HAP-1 (cell line): ENCODE data around the gene DIDO1.

Experiments
- DNase-seq, 2 experiments: peaks; one replicate each; pipeline ENCODE4 v3.0.0-alpha.2; 2016 to 2020; ENCODE audit warnings: low spot score in 2 of 2
- H3K27me3 ChIP-seq: fragments of 250-450 bp; sonication (Bioruptor Pico); 2 replicates; pipeline ENCODE4 v1.5.1; 2020; ENCODE audit warnings: low read depth, mild to moderate bottlenecking, moderate library complexity
- H3K36me3 ChIP-seq: fragments of 250-450 bp; sonication (Bioruptor Pico); replicated peaks from 2 replicates; pipeline ENCODE4 v1.5.1; 2020; ENCODE audit warnings: mild to moderate bottlenecking
- H3K4me1 ChIP-seq: fragments of 250-450 bp; sonication (Bioruptor Pico); 2 replicates; pipeline ENCODE4 v1.5.1; 2020; ENCODE audit warnings: mild to moderate bottlenecking
- H3K4me3 ChIP-seq: fragments of 250-450 bp; sonication (Bioruptor Pico); 2 replicates; pipeline ENCODE4 v1.5.1; 2020; ENCODE audit warnings: mild to moderate bottlenecking, moderate library complexity
- H3K9me3 ChIP-seq: fragments of 250-450 bp; sonication (Bioruptor Pico); 2 replicates; pipeline ENCODE4 v1.5.1; 2020; ENCODE audit warnings: mild to moderate bottlenecking, moderate library complexity
- in situ Hi-C: fragments of 300-500 bp; cut with MboI; formaldehyde crosslinking; loops from 3 replicates; pipeline ENCODE4 v1.14.3; 2020; ENCODE audit warnings: low sequenced_read_pairs, inconsistent platforms, mixed read lengths

Gene DIDO1

DNA sequence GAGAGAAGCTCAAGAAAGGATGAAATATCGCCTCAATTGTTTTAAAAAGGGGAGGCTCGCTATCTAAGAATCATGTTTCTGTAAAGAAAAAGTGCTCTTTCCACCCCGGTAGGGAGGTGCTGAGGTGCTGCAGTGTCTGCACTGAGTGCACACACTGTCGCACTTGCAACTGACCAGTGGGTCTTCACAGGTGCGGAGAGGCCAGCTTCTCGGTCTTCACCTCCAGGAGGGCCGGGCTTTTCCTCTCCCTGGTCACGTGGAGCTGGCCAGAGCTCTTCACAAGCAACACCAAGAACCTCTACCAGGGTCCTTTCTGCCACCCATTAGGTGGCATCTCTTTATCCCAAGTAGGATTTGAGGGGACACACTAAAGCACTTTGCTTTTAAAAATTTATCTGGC is 36.9 kb downstream of the DIDO1 start:
- H3K36me3 ChIP-seq: peaks cover 74% of the 10 kb centered on the region
- H3K9me3 ChIP-seq: no peaks in the 10 kb centered on the region
- H3K4me3 ChIP-seq: no peak overlapping the region
- in situ Hi-C loops: no loop called here
- H3K4me1 ChIP-seq: no peaks in the 10 kb centered on the region
- DNase-seq: no peak
- H3K27me3 ChIP-seq: no peaks in the 10 kb centered on the region

- no peak overlapping the region for H3K4me3 ChIP-seq
- H3K36me3 ChIP-seq: peaks cover 69% of the 10 kb centered on the region
- no peaks in the 10 kb centered on the region for H3K9me3 ChIP-seq
- DNase-seq: no peak
- no peaks in the 10 kb centered on the region for H3K27me3 ChIP-seq
- no peaks in the 10 kb centered on the region for H3K4me1 ChIP-seq
- in situ Hi-C loops: no loop called here
These were observed 37.4 kb downstream of the DIDO1 start for GRCh38 chr20:62888910-62889309.

DNA sequence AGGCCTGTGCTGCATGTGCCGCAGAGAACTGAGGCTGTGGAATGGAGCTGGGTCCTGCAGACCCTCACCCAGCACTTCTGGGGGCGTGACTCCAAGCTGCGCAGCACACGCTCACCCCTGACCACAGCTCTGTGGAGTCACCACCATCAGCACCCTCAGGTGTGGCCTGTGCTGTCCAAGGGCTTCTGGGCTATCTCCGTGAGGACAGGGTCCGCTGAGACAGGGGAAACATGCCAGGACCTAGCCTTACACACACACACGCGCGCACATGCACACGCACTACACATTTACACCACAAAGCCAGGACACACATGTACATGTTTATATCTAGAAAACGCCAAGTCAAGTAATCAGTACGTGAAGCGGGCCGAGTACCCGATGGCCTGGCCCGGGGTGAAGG is 37.9 kb downstream of the DIDO1 start:
- Histone ChIP-seq H3K4me1 (no peaks in the 10 kb centered on the region), H3K9me3 (no peaks in the 10 kb centered on the region), H3K4me3 (no peak overlapping the region), H3K27me3 (no peaks in the 10 kb centered on the region), H3K36me3 (peaks cover 64% of the 10 kb centered on the region)
- in situ Hi-C loops: no loop called here
- no peak for DNase-seq

DNA sequence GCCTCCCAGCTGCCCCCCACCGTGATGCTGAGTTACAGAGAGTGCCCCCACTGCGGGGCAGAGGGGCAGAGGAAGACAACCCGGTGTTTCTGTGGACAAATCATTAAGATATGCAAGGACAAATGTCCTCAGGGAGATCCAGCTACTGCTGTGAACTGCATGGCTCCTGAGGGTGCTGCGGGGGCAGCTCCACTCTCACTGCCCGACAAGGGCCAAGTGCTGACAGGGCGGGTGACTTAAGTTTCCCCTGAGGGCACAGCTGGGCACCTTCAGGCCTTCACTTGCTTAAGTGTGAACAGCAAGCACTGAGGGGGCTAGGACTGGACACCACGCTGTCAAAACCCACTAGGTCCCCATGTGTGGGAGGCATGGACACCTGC is 38.5 kb downstream of the DIDO1 start:
- in situ Hi-C loops: no loop called here
- Histone ChIP-seq H3K4me3 (no peak overlapping the region), H3K4me1 (no peaks in the 10 kb centered on the region), H3K27me3 (no peaks in the 10 kb centered on the region), H3K9me3 (no peaks in the 10 kb centered on the region), H3K36me3 (peaks cover 60% of the 10 kb centered on the region)
- DNase-seq: no peak

DNA sequence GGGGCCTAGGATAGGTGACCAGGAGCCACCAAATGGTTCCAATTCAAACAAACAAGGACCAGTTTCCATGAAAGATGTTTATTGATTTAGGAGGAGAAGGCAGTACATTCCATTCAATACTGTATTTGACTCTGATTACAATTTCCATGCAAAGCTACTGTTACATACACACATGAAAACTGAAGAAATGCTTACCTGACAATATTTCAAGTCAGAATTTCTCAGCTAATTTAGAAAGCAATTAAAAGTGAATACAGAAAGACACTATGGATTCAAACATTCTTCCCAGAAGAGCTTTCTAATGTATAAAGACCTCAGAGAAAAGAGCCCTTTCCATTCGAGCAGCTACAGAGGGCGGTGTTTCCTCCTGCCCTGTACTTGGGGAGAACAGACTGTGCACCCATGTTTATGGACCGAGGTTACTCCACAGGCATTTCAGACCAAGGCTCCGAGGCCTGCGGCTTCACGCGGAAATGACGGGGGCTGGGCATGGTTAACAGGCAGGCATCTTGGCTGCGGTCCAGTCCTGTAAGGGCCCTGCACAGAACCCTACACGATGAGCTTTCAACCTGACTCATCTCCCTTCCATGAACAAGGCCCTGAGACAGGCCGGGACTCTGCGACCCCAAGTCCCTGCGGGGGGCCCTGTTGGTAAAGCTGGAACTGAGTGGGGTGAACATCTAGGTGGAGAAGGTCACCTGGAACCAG is 39.0 kb downstream of the DIDO1 start:
- H3K9me3 ChIP-seq: no peaks in the 10 kb centered on the region
- DNase-seq: no peak
- no peaks in the 10 kb centered on the region for H3K27me3 ChIP-seq
- no peak overlapping the region for H3K4me3 ChIP-seq
- H3K36me3 ChIP-seq: peaks cover 55% of the 10 kb centered on the region
- no peaks in the 10 kb centered on the region for H3K4me1 ChIP-seq
- in situ Hi-C loops: no loop called here

- in situ Hi-C loops: no loop called here
These were observed 39.6 kb downstream of the DIDO1 start for GRCh38 chr20:62886709-62887058.

DNA sequence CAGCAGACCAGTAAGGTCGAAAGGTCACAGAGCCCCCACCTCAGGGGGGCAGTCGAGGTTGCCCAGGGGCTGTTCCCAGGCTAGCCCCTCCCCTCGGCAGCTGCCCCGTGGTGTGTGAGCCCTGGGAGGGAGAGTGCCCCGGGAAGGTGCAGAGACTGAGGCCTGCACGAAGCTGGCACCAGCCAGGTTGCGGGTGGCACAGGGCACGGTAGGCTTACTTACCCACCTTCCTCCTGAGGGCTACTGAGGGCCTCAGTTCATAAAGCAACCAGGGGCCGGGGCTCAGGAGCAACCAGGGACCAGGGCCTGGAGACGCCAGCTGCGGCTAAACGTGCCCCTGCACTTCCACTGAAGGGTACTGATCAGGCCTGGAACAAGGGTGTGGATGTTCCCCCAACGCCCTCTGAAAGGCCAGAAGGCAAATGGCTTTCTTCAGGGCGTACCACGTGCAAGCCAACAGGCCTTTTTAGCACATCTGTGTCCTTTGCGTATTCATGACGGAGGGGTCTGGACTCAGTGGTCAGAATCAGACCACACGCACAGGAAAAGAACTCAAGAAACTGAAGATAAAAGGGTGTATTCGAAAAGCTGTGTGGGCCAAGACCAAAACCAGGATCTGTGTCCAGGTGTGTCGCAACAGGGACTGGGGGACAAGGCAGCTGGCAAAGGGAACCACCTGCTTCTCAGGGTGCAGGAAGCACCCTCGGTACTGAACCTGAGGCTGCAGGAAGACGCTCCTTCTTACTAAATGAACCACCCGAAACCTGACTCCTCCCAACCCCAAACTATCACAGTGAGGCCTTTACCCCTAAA is 40.2 kb downstream of the DIDO1 start:
- no peak overlapping the region for H3K4me3 ChIP-seq
- H3K27me3 ChIP-seq: no peaks in the 10 kb centered on the region
- peaks cover 44% of the 10 kb centered on the region for H3K36me3 ChIP-seq
- no peaks in the 10 kb centered on the region for H3K4me1 ChIP-seq
- H3K9me3 ChIP-seq: no peaks in the 10 kb centered on the region
- DNase-seq: no peak
- in situ Hi-C loops: no loop called here

More at GRCh38 chr20:62886709-62887058, 39.6 kb downstream of the DIDO1 start:
- H3K4me1 ChIP-seq: no peaks in the 10 kb centered on the region
- no peak for DNase-seq
- H3K36me3 ChIP-seq: peaks cover 48% of the 10 kb centered on the region
- H3K9me3 ChIP-seq: no peaks in the 10 kb centered on the region
- H3K4me3 ChIP-seq: no peak overlapping the region
- H3K27me3 ChIP-seq: no peaks in the 10 kb centered on the region

GRCh38 chr20:62885046-62885895 is 41.0 kb downstream of the DIDO1 start:
- in situ Hi-C loops: no loop called here
- H3K4me3 ChIP-seq: no peak overlapping the region
- H3K36me3 ChIP-seq: peaks cover 35% of the 10 kb centered on the region
- H3K27me3 ChIP-seq: no peaks in the 10 kb centered on the region
- DNase-seq: no peak
- no peaks in the 10 kb centered on the region for H3K9me3 ChIP-seq
- no peaks in the 10 kb centered on the region for H3K4me1 ChIP-seq

- H3K4me3 ChIP-seq: no peak overlapping the region
- H3K36me3 ChIP-seq: peaks cover 28% of the 10 kb centered on the region
- H3K27me3 ChIP-seq: no peaks in the 10 kb centered on the region
- no peak for DNase-seq
- H3K9me3 ChIP-seq: no peaks in the 10 kb centered on the region
- in situ Hi-C loops: no loop called here
- no peaks in the 10 kb centered on the region for H3K4me1 ChIP-seq
These were observed 41.7 kb downstream of the DIDO1 start for GRCh38 chr20:62884556-62884955.

GRCh38 chr20:62882426-62882825 is 43.9 kb downstream of the DIDO1 start:
- no peaks in the 10 kb centered on the region for H3K27me3 ChIP-seq
- peaks cover 8% of the 10 kb centered on the region for H3K36me3 ChIP-seq
- in situ Hi-C loops: no loop called here
- no peaks in the 10 kb centered on the region for H3K4me1 ChIP-seq
- no peaks in the 10 kb centered on the region for H3K9me3 ChIP-seq
- DNase-seq: no peak
- no peak overlapping the region for H3K4me3 ChIP-seq

DNA sequence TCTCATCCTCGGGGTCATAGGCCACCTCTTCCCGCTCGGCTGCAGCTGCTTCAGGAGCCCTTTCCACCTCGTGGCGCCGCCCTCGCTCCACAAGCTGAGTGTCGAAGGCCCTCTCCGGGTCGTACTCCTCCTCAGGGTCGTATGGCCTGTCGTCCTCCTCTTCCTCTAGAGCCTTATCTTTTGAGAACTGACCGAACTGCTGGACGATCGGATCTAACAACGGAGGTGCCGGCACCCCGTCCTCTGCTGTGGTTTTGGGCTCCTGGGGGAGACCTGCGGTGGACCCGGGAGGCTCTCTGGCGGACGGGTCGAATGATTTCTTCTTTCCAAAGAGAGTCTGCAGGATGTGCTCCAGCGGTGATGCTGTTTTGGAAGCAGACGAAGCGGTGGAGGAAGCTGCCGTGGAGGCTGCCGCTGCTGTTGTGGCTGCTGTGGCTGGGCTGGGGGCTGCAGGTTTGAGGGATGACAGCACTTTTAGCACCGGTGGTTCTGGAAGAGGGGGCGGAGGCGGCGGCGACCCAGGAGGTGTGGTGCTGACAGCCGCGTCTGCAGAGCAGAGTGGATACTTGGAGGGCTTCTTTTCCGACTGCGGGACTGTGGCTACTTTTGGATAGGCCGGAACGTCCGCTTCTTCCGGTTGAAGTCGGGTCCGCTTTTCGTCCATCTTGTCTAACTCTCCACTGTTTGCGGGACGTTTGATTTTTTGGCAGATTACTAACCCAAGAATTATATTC is 44.5 kb downstream of the DIDO1 start:
- Histone ChIP-seq H3K36me3 (peaks cover 4% of the 10 kb centered on the region), H3K9me3 (no peaks in the 10 kb centered on the region), H3K4me1 (no peaks in the 10 kb centered on the region), H3K4me3 (no peak overlapping the region), H3K27me3 (no peaks in the 10 kb centered on the region)
- DNase-seq: no peak
- in situ Hi-C loops: no loop called here

- H3K36me3 ChIP-seq: peaks cover under 1% of the 10 kb centered on the region
- in situ Hi-C loops: no loop called here
- no peak overlapping the region for H3K4me3 ChIP-seq
- H3K9me3 ChIP-seq: no peaks in the 10 kb centered on the region
- no peak for DNase-seq
- H3K27me3 ChIP-seq: no peaks in the 10 kb centered on the region
- no peaks in the 10 kb centered on the region for H3K4me1 ChIP-seq
These were observed 45.2 kb downstream of the DIDO1 start for GRCh38 chr20:62880935-62881661.
